Muscle layer of duodenum (tissue), 2 donors: ENCODE data around the gene SLC16A12.
"Not testable (repeated sequence)": the region's sequence is repeated elsewhere in the genome, so short reads cannot be mapped to it uniquely, and the experiment has no call there.

Source experiments
- H3K27ac ChIP-seq: one replicate; pipeline ENCODE4 v1.7.0; 2013; ENCODE audit warnings: mild to moderate bottlenecking, low read length
- H3K27me3 ChIP-seq: one replicate; pipeline ENCODE4 v1.7.0; 2013; ENCODE audit warnings: low read depth, mild to moderate bottlenecking, control low read depth, low read length
- H3K36me3 ChIP-seq, 2 donors: one replicate each; pipeline ENCODE4 v1.7.0; 2013; ENCODE audit warnings: low read length in 2 of 2, control low read depth in 1 of 2, mild to moderate bottlenecking in 1 of 2; ENCODE audit not compliant: insufficient read depth in 2 of 2, control insufficient read depth in 1 of 2
- H3K4me1 ChIP-seq, 2 donors: one replicate each; pipeline ENCODE4 v1.7.0; 2013; ENCODE audit warnings: low read length in 2 of 2, mild to moderate bottlenecking in 2 of 2, control low read depth in 1 of 2, moderate library complexity in 1 of 2; ENCODE audit not compliant: insufficient read depth in 2 of 2, control insufficient read depth in 1 of 2
- H3K4me3 ChIP-seq, 2 donors: one replicate each; pipeline ENCODE4 v1.7.0; 2013; ENCODE audit warnings: low read length in 2 of 2, low read depth in 1 of 2, mild to moderate bottlenecking in 1 of 2
- H3K9me3 ChIP-seq, 2 donors: one replicate each; pipeline ENCODE4 v1.7.0; 2013; ENCODE audit warnings: low read length in 2 of 2, control low read depth in 1 of 2, mild to moderate bottlenecking in 1 of 2; ENCODE audit not compliant: control insufficient read depth in 1 of 2
- donor health status: healthy.

SLC16A12 gene

DNA sequence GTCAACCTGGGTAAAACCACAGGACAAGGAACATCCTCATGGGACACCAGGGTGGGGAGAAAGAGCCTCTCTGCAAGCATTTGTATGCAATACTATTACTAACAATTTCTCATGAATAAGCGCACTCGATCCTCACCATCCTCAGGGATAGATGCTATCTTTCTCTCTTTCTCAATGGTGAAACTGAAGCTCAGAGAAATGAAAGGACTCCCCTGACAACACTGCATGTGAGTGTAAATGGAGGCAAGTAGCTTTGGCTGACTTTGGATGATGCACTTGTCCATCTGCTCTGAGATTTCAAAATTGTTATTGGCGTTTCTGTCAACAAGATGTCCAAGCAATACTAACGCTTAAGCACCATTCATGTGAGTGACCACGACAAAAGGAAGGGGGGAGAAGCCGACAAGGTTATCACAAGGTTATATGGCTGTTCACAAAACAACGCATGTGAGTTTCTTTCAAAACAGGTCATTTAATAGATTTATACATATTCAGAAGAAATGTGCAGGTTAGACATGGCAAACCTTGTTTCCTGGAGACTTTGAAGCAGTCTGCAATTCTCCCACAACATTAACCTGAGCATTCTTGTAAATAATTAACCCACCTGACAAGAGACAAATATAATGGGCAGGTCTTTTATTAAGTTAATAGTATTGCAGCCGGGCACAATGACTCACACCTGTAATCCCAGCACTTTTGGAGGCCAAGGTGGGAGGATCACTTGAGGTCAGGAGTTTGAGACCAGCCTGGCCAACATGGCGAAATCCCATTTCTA, 67.0 kb downstream of the SLC16A12 start:
- Histone ChIP-seq H3K36me3 (no peaks in the 10 kb centered on the region), H3K27me3 (no peaks in the 10 kb centered on the region), H3K9me3 (no peaks in the 10 kb centered on the region), H3K4me1 (peaks cover 0 to 4% of the 10 kb centered on the region in 2 donors), H3K27ac (no peak overlapping the region), H3K4me3 (no peak overlapping the region)

DNA sequence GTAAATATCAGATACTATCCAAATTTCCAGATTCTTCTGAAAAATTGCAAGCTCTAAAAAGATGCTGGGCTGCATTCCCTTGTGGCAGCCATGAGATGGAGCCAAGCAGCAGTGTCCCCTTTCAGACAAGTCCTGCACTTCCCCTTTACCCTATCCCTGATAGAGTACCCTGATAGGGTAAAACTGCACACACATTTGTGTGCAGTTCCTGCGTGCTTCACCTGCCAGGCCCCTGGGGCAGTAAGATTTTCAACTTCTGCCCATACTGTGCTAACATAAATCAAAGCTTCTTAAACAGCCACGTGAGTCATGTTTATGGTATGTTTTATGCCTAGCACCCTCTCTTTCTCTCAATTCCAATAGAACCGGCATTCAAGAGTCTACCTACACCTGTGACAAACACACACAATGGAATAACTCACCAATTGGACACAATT, 68.8 kb downstream of the SLC16A12 start:
- Histone ChIP-seq H3K4me3 (no peak overlapping the region), H3K27ac (no peak overlapping the region), H3K36me3 (no peaks in the 10 kb centered on the region), H3K27me3 (no peaks in the 10 kb centered on the region), H3K9me3 (no peaks in the 10 kb centered on the region), H3K4me1 (peaks cover 0 to 4% of the 10 kb centered on the region in 2 donors)

GRCh38 chr10:89465196-89465595, 70.2 kb downstream of the SLC16A12 start:
- no peaks in the 10 kb centered on the region for H3K9me3 ChIP-seq
- H3K27me3 ChIP-seq, result no peaks in the 10 kb centered on the region
- no peak overlapping the region for H3K4me3 ChIP-seq
- peaks cover 0 to 4% of the 10 kb centered on the region in 2 donors for H3K4me1 ChIP-seq
- no peak overlapping the region for H3K27ac ChIP-seq
- no peaks in the 10 kb centered on the region for H3K36me3 ChIP-seq

GRCh38 chr10:89463846-89464537, 71.4 kb downstream of the SLC16A12 start:
- H3K27ac ChIP-seq, result no peak overlapping the region
- no peak overlapping the region for H3K4me3 ChIP-seq
- H3K36me3 ChIP-seq, result no peaks in the 10 kb centered on the region
- peaks cover 0 to 4% of the 10 kb centered on the region in 2 donors for H3K4me1 ChIP-seq
- no peaks in the 10 kb centered on the region for H3K9me3 ChIP-seq
- no peaks in the 10 kb centered on the region for H3K27me3 ChIP-seq

DNA sequence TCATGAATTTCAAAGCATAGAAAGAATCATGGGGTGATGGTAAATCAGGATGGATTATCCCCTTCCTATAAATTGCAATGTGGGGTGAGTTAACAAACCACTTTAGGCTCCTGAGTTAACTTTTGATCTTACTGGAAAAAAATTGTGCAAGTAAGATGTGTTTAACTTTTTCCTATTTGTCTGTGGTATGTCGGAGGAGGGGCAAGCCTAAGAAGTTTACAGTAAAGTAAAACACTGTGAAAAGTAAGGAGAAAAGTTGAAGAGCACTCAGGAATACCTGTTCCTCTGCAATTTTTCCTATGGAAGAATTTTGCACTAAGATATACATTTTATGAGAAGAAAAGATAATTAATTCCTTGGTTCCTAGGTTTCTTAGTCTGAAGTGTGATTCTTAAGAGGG, 76.6 kb downstream of the SLC16A12 start:
- H3K9me3 ChIP-seq, result no peaks in the 10 kb centered on the region

GRCh38 chr10:89458291-89458690, 77.1 kb downstream of the SLC16A12 start:
- H3K27me3 ChIP-seq, result no peaks in the 10 kb centered on the region
- no peak overlapping the region for H3K27ac ChIP-seq
- H3K4me1 ChIP-seq, result no peaks in the 10 kb centered on the region
- H3K36me3 ChIP-seq, result no peaks in the 10 kb centered on the region
- H3K9me3 ChIP-seq, result no peaks in the 10 kb centered on the region
- no peak overlapping the region for H3K4me3 ChIP-seq

More for the DNA sequence above, 76.6 kb downstream of the SLC16A12 start:
- no peaks in the 10 kb centered on the region for H3K4me1 ChIP-seq
- H3K27ac ChIP-seq, result no peak overlapping the region
- H3K27me3 ChIP-seq, result no peaks in the 10 kb centered on the region
- no peaks in the 10 kb centered on the region for H3K36me3 ChIP-seq
- H3K4me3 ChIP-seq, result no peak overlapping the region

DNA sequence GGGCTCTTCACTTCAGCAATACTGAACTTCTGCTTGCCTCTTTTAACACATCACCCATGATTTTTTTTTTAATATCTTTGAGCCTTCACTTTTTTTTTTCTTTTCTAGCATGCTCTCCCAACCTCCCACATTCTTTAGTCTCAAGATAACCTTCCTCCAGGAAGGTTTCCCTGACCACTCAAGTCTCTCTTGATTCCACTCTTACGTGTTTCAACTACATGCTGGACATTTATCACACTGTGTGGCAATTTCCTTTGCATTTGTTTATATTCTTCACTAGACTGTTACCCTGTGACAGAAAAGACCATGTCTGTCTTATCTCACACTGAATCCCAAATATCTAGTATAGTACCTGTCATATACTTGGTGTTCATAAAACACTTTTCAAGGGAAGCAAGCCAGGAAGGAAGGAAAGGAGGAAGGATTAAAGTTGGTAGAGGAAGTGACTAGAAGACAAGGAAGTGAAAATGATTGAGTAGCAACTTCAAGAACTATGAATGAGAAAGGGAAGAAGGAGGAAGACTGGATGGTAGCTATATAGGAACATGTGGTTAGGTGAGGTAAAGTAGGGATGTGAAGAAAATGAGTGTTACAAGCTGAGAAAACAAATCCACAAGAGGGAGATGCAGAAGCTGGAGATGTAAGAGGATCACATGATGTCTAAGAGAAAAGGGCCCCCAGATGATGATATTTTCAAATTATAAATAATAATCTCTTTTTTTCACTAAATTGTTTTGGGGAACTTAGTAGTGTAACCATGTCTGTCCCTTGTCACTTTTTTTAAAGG, 80.6 kb downstream of the SLC16A12 start:
- Histone ChIP-seq H3K36me3 (no peaks in the 10 kb centered on the region), H3K4me1 (no peaks in the 10 kb centered on the region), H3K4me3 (no peak overlapping the region), H3K27me3 (no peaks in the 10 kb centered on the region), H3K9me3 (no peaks in the 10 kb centered on the region), H3K27ac (no peak overlapping the region)

GRCh38 chr10:89452193-89452592, 83.2 kb downstream of the SLC16A12 start:
- H3K36me3 ChIP-seq, result no peaks in the 10 kb centered on the region
- H3K4me1 ChIP-seq, result no peaks in the 10 kb centered on the region
- no peaks in the 10 kb centered on the region for H3K27me3 ChIP-seq

GRCh38 chr10:89450901-89451300, 84.5 kb downstream of the SLC16A12 start:
- Histone ChIP-seq H3K4me3 (no peak overlapping the region), H3K9me3 (no peaks in the 10 kb centered on the region), H3K36me3 (no peaks in the 10 kb centered on the region), H3K27ac (no peak overlapping the region), H3K27me3 (no peaks in the 10 kb centered on the region), H3K4me1 (no peaks in the 10 kb centered on the region)

More at GRCh38 chr10:89452193-89452592, 83.2 kb downstream of the SLC16A12 start:
- H3K27ac ChIP-seq, result no peak overlapping the region
- no peaks in the 10 kb centered on the region for H3K9me3 ChIP-seq
- H3K4me3 ChIP-seq, result no peak overlapping the region

DNA sequence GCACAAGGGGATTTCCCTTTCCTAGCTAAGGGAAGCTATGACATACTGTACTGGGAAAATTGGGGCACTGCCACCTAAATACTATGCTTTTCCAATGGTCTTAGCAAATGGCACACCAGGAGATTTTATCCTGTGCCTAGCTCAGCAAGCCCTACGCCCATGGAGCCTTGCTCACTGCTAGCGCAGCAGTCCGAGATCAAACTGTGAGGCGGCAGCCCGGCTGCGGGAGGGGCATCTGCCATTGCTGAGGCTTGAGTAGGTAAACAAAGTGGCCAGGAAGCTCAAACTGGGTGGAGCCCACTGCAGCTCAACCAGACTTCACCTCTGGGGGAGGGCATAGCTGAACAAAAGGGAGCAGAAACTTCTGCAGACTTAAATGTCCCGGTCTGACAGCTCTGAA, 90.6 kb downstream of the SLC16A12 start:
- not testable (repeated sequence) for H3K4me1 ChIP-seq, H3K27me3 ChIP-seq, H3K27ac ChIP-seq, H3K4me3 ChIP-seq, H3K36me3 ChIP-seq, H3K9me3 ChIP-seq

DNA sequence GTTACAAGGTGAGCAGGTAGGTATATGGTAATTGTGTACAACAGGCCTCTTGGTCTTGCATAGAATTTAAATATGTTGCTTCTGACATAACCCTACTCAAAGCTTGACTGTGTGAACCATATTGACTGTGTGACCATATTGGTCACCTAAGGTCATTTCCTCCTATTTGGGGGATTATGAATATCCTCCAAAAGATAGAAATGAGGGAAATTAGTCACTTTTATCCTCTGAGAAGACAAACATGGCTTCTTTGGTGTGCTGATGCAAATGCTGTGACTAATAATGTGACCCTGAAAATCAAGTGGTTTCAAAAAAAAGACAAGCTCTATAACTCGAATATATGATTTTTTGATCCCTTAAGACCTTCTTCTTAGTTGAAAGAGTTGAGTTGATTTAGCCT, 93.1 kb downstream of the SLC16A12 start:
- Histone ChIP-seq H3K4me3 (no peak overlapping the region), H3K27me3 (no peaks in the 10 kb centered on the region), H3K36me3 (no peaks in the 10 kb centered on the region), H3K27ac (no peak overlapping the region), H3K4me1 (no peaks in the 10 kb centered on the region), H3K9me3 (no peaks in the 10 kb centered on the region)
